HCT116 (cell line): ENCODE results near the gene TAF4B. TPM values are rescaled to one million over a fixed set of nuclear protein-coding genes. Genes with fewer than 3 reads are reported as not detected.

Experiments
- ATAC-seq: fragments of 200-7000 bp; cut with Tn5 transposase; 2 replicates; pipeline ENCODE4 v1.9.1; 2020; ENCODE audit warnings: mild to moderate bottlenecking, moderate library complexity
- BruUV-seq: library from RNA; stranded (reverse); fragments of 400-500 nt; replicated peaks from 2 replicates; lab custom pipeline; 2021; lab: Mats Ljungman, UMichigan
- CTCF ChIA-PET: fragments of 300-600 bp; sonication (Branson Sonifier 250); formaldehyde crosslinking; loops from one replicate; lab custom pipeline; 2021; ENCODE audit warnings: antibody characterized with exemption; lab: Charles Lee
- POLR2A ChIA-PET: fragments of 300-600, 350-600 bp; sonication (Branson Sonifier 250); formaldehyde crosslinking; loops from one replicate; lab custom pipeline; 2021; ENCODE audit warnings: antibody characterized with exemption; lab: Charles Lee
- RAD21 ChIA-PET, 2 experiments: fragments of 300-600 bp; sonication (Branson Sonifier 250); formaldehyde crosslinking; loops; one replicate each; lab custom pipeline; 2023; ENCODE audit warnings: low total read pairs in 2 of 2; ENCODE audit not compliant: uncharacterized antibody in 2 of 2, unreplicated experiment in 2 of 2, low non-redundant PET in 1 of 2; lab: Charles Lee
- DNase-seq: peaks from one replicate; pipeline ENCODE4 v3.0.0-alpha.2; 2010; ENCODE audit warnings: low read depth, low spot score
- H2AFZ ChIP-seq: fragments of 200-600 bp; shearing (Covaris generic), sonication (generic); 2 replicates; pipeline ENCODE4 v1.6.1; 2017; ENCODE audit warnings: low read depth, mixed run types, mixed read lengths, antibody characterized with exemption, low read length; ENCODE audit not compliant: poor library complexity, severe bottlenecking
- H3K27ac ChIP-seq: 2 replicates; pipeline ENCODE4 v1.5.1; 2012; ENCODE audit warnings: low read depth, low read length
- H3K27me3 ChIP-seq: fragments of 200-600 bp; sonication (generic); 2 replicates; pipeline ENCODE4 v1.6.1; 2016; ENCODE audit warnings: mixed run types, low read length, mixed read lengths; ENCODE audit not compliant: insufficient read depth
- H3K36me3 ChIP-seq, 2 experiments: fragments of 200-500 bp in 1 of 2; fragments of 200-600 bp in 1 of 2; sonication (Bioruptor generic) in 1 of 2; sonication (generic) in 1 of 2; 2 replicates each; pipeline versions ENCODE4 v1.5.1 to v1.6.1; 2014 to 2016; ENCODE audit warnings: low read length in 2 of 2, inconsistent platforms in 1 of 2, mixed read lengths in 1 of 2, mixed run types in 1 of 2; ENCODE audit not compliant: insufficient read depth in 2 of 2, control insufficient read depth in 1 of 2
- H3K4me1 ChIP-seq, 2 experiments: fragments of 200-600 bp in 1 of 2; sonication (generic) in 1 of 2; 2 replicates each; pipeline versions ENCODE4 v1.5.1 to v1.6.1; 2012 to 2017; ENCODE audit warnings: low read length in 2 of 2, inconsistent platforms in 1 of 2, mild to moderate bottlenecking in 1 of 2, mixed read lengths in 1 of 2, mixed run types in 1 of 2, moderate library complexity in 1 of 2; ENCODE audit not compliant: insufficient read depth in 2 of 2, control insufficient read depth in 1 of 2
- H3K4me2 ChIP-seq: fragments of 200-600 bp; sonication (generic); 2 replicates; pipeline ENCODE4 v1.6.1; 2017; ENCODE audit warnings: mixed run types, low read length, mixed read lengths
- H3K4me3 ChIP-seq, 2 experiments: fragments of 200-600 bp in 1 of 2; sonication (generic) in 1 of 2; replicated peaks in 1 of 2; 2 replicates each; pipeline ENCODE4 v1.5.1; 2011 to 2016; ENCODE audit warnings: low read length in 2 of 2, control low read depth in 1 of 2, low read depth in 1 of 2, mild to moderate bottlenecking in 1 of 2, mixed read lengths in 1 of 2, mixed run types in 1 of 2
- H3K79me2 ChIP-seq: fragments of 200-600 bp; sonication (generic); 2 replicates; pipeline ENCODE4 v1.6.1; 2017; ENCODE audit warnings: mild to moderate bottlenecking, mixed run types, low read length, moderate library complexity, mixed read lengths; ENCODE audit not compliant: insufficient read depth
- H3K9ac ChIP-seq: fragments of 200-600 bp; sonication (generic); 2 replicates; pipeline ENCODE4 v1.6.1; 2016; ENCODE audit warnings: low read length, mixed read lengths
- H3K9me2 ChIP-seq: fragments of 200-600 bp; sonication (generic), shearing (Covaris generic); 2 replicates; pipeline ENCODE4 v1.6.1; 2017; ENCODE audit warnings: mixed run types, mild to moderate bottlenecking, moderate library complexity; ENCODE audit not compliant: insufficient read depth
- H3K9me3 ChIP-seq, 2 experiments: fragments of 200-500 bp in 1 of 2; fragments of 200-600 bp in 1 of 2; sonication (Bioruptor generic) in 1 of 2; sonication (generic) in 1 of 2; 2 replicates each; pipeline ENCODE4 v1.6.1; 2014 to 2017; ENCODE audit warnings: low read length in 2 of 2, mixed read lengths in 2 of 2, inconsistent platforms in 1 of 2, low read depth in 1 of 2, mild to moderate bottlenecking in 1 of 2, mixed run types in 1 of 2, moderate library complexity in 1 of 2; ENCODE audit not compliant: control insufficient read depth in 1 of 2, insufficient read depth in 1 of 2
- H4K20me1 ChIP-seq: fragments of 200-600 bp; sonication (generic), shearing (Covaris generic); 2 replicates; pipeline ENCODE4 v1.6.1; 2017; ENCODE audit warnings: mixed run types, mild to moderate bottlenecking, moderate library complexity; ENCODE audit not compliant: insufficient read depth
- CTCF ChIP-seq, 3 experiments: fragments of 200-600 bp in 1 of 3; sonication (generic) in 1 of 3; IDR thresholded peaks in 2 of 3; conservative IDR thresholded peaks in 1 of 3; 2 replicates each; pipeline ENCODE4 v1.5.1; 2012 to 2017; ENCODE audit warnings: low read depth in 2 of 3, low read length in 2 of 3, antibody characterized with exemption in 1 of 3, borderline replicate concordance in 1 of 3, control low read depth in 1 of 3, mild to moderate bottlenecking in 1 of 3, mixed read lengths in 1 of 3, mixed run types in 1 of 3, moderate library complexity in 1 of 3; ENCODE audit not compliant: insufficient read depth in 1 of 3
- ELF1 ChIP-seq: IDR thresholded peaks from 2 replicates; pipeline ENCODE4 v1.6.1; 2012; ENCODE audit warnings: low read depth, borderline replicate concordance
- EZH2 ChIP-seq: fragments of 200-600 bp; sonication (generic); IDR thresholded peaks from 2 replicates; pipeline ENCODE4 v1.6.1; 2017; ENCODE audit warnings: antibody characterized with exemption, mixed run types
- EZH2phosphoT487 ChIP-seq: fragments of 200-600 bp; IDR thresholded peaks from 2 replicates; pipeline ENCODE4 v1.6.1; 2018; ENCODE audit warnings: antibody characterized with exemption, borderline replicate concordance
- POLR2AphosphoS5 ChIP-seq: IDR thresholded peaks from 2 replicates; pipeline ENCODE4 v1.6.1; 2011; ENCODE audit warnings: mild to moderate bottlenecking, low read depth, low read length, moderate library complexity
- RAD21 ChIP-seq: IDR thresholded peaks from 2 replicates; pipeline ENCODE4 v1.6.1; 2012; ENCODE audit warnings: low read depth, mild to moderate bottlenecking
- YY1 ChIP-seq: IDR thresholded peaks from 2 replicates; pipeline ENCODE4 v1.6.1; 2011; ENCODE audit warnings: low read length, low read depth, moderate library complexity, mild to moderate bottlenecking; ENCODE audit not compliant: insufficient replicate concordance; ENCODE audit errors: extremely low read depth
- intact Hi-C: fragments of 100-400 bp; cut with micrococcal nuclease; formaldehyde crosslinking; loops from 2 replicates; pipeline ENCODE4 v1.10.0; 2022
- total RNA-seq: library from RNA; stranded (reverse); gene quantifications from one replicate; pipeline ENCODE4 v1.2.1, GENCODE V29; 2021; ENCODE audit not compliant: unreplicated experiment

Gene TAF4B
- total RNA-seq, 1 experiment from 2014 or later, result 17.8 TPM

DNA sequence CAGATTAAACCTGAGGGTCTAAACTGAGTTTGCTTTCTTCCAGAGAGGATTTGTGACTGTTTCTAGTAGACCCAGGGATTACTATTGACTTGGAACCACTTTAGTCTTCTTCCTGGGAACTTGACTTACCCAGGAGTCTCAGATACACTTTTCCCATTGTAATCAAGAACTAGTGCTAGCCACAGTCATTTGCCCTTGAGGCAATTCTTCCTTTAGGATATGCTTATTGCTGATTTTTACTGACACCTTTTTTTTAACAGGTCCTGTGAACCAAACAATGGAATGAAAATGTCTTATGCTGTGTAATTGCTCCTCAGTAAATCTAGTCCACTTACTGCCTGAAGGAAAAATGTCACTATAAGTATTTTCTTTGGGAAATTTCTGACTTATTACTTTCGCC, 78.3 kb downstream of the TAF4B start:
- no peak for DNase-seq
- Histone ChIP-seq H3K4me3 (no peak overlapping the region), H3K4me2 (no peak overlapping the region), H3K9ac (no peak overlapping the region), H3K27ac (no peak overlapping the region), H3K9me2 (no peaks in the 10 kb centered on the region), H4K20me1 (no peaks in the 10 kb centered on the region; the same call in 1 of the 2 replicates), H2AFZ (no peak overlapping the region), H3K27me3 (no peaks in the 10 kb centered on the region), H3K4me1 (no peaks in the 10 kb centered on the region), H3K9me3 (no peaks in the 10 kb centered on the region), H3K36me3 (no peaks in the 10 kb centered on the region), H3K79me2 (no peaks in the 10 kb centered on the region; the same call in 1 of the 2 replicates)
- TF ChIP-seq EZH2phosphoT487 (no peak), YY1 (no peak)
- intact Hi-C loops, result loop anchor here (10.0 kb wide), 2 partner anchors 700 to 1290 kb away; no protein-coding TSS in a partner anchor
- ChIA-PET POLR2A (no interaction called here), RAD21 (no interaction called here), CTCF (no interaction called here)
- no TSS peak for BruUV-seq
- ATAC-seq, result no peak

GRCh38 chr18:26307161-26307773, 81.0 kb downstream of the TAF4B start:
- ChIA-PET RAD21 (no interaction called here), CTCF (interaction anchor here (0.8 to 1.6 kb wide), 8 partner anchors 10 to 698 kb away, joined by 3 to 6 read pairs (median 4); no protein-coding TSS in a partner anchor), POLR2A (no interaction called here)
- BruUV-seq, result no TSS peak
- Histone ChIP-seq H3K27me3 (no peaks in the 10 kb centered on the region), H3K79me2 (no peaks in the 10 kb centered on the region), H3K9me2 (no peaks in the 10 kb centered on the region), H3K9me3 (no peaks in the 10 kb centered on the region), H3K4me3 (no peak overlapping the region), H3K27ac (no peak overlapping the region), H3K4me1 (no peaks in the 10 kb centered on the region), H4K20me1 (no peaks in the 10 kb centered on the region; the same call in 1 of the 2 replicates), H3K4me2 (no peak overlapping the region), H3K36me3 (no peaks in the 10 kb centered on the region), H3K9ac (no peak overlapping the region), H2AFZ (no peak overlapping the region)
- intact Hi-C loops, result loop anchor here (2.0 to 10.0 kb wide), 3 partner anchors 342 to 1288 kb away; no protein-coding TSS in a partner anchor
- TF ChIP-seq ELF1 (no peak), CTCF (IDR thresholded peaks at IDR 0.05 in 2 of 3, conservative IDR thresholded peaks at IDR 0.05 in 1 of 3; ENCODE audit: borderline replicate concordance in 1 of 3, insufficient read depth in 1 of 3, low read depth in 2 of 3, low read length in 2 of 3) (peak; percentile 48 to 67 (median 62); a peak in 5 of 6 replicates), RAD21 (peak; percentile 71), POLR2AphosphoS5 (no peak), EZH2 (no peak)
- peak; percentile 71 for ATAC-seq
- peak; percentile 15 for DNase-seq
